Measurements from ENCODE around the gene NACC2. TPM values are rescaled to one million over a fixed set of nuclear protein-coding genes. Genes with fewer than 3 reads are reported as not detected.

The NACC2 gene
- total and polyA plus RNA-seq, 10 of the 15 experiments (the other 5 are each of a cell fraction or from before 2014, with no cell fraction given): 0.66 to 14.7 (median 3.5) TPM

- no peak overlapping the region for H2AFZ ChIP-seq (ENCODE audit: control insufficient read depth, low read depth, low read length)
- CTCF ChIA-PET: no interaction called here
- POLR2A ChIA-PET: no interaction called here
- H3K79me2 ChIP-seq (ENCODE audit: control insufficient read depth, insufficient read depth, low read length): no peaks in the 10 kb centered on the region
- no peaks in the 10 kb centered on the region for H3K4me1 ChIP-seq (ENCODE audit: control insufficient read depth, insufficient read depth, low read length)
- no peak overlapping the region for H3K9ac ChIP-seq (ENCODE audit: control insufficient read depth, insufficient read depth, low read length)
- no TSS peak for BruUV-seq (replicated peaks)
- no peak overlapping the region for H3K27ac ChIP-seq (ENCODE audit: control insufficient read depth, insufficient read depth)
- no peaks in the 10 kb centered on the region for H4K20me1 ChIP-seq (ENCODE audit: control insufficient read depth, insufficient read depth)
- 44% methylated on average over 32 of the region's 33 CpGs for WGBS (ENCODE audit: insufficient coverage, insufficient replicate concordance, low lambda C conversion rate, missing lambda C conversion rate)
- H3K4me3 ChIP-seq: no peak overlapping the region
- in situ Hi-C loops (cut with MboI): no loop called here
- FAIRE-seq: no peak
- SMC1A ChIA-PET (ENCODE audit: uncharacterized antibody, unreplicated experiment): no interaction called here
- H3K9me3 ChIP-seq (replicated peaks; ENCODE audit: control insufficient read depth, insufficient read depth, low read length): no peaks in the 10 kb centered on the region
- intact Hi-C loops (cut with micrococcal nuclease; ENCODE audit: unreplicated experiment): no loop called here
- H3K4me2 ChIP-seq (ENCODE audit: control insufficient read depth, insufficient read depth): no peak overlapping the region
- peaks cover 0 to 2% of the 10 kb centered on the region in 2 experiments; a peak in 2 of 4 replicates for H3K27me3 ChIP-seq (replicated peaks in 1 of 2; ENCODE audit: control insufficient read depth in 2 of 2, insufficient read depth in 2 of 2, low read length in 1 of 2)
- RAD21 ChIA-PET (ENCODE audit: unreplicated experiment): no interaction called here
- ATAC-seq: no peak
- TF ChIP-seq STAT3 (IDR thresholded peaks at IDR 0.05; ENCODE audit: low read depth, low read length) (no peak), SKIL (IDR thresholded peaks at IDR 0.05; ENCODE audit: low read depth, poor library complexity, severe bottlenecking) (no peak), TCF7 (IDR thresholded peaks at IDR 0.05; ENCODE audit: borderline replicate concordance) (no peak), ATF2 (IDR thresholded peaks at IDR 0.05; ENCODE audit: low read length) (no peak), WRNIP1 (IDR thresholded peaks at IDR 0.05; ENCODE audit: borderline replicate concordance, low read depth, low read length) (no peak), RELB (IDR thresholded peaks at IDR 0.05; ENCODE audit: low read depth) (no peak), PBX3 (IDR thresholded peaks at IDR 0.05; ENCODE audit: insufficient replicate concordance, low read depth, low read length) (no peak), RAD51 (IDR thresholded peaks at IDR 0.05) (no peak), TCF3 (IDR thresholded peaks at IDR 0.05; ENCODE audit: borderline replicate concordance, insufficient read depth, low read depth, low read length) (no peak)
- DNase-seq (ENCODE audit: low read depth, low spot score): no peak
- no peaks in the 10 kb centered on the region for H3K36me3 ChIP-seq (ENCODE audit: control insufficient read depth in 2 of 2, insufficient read depth in 2 of 2, low read length in 1 of 2)
Measured at GRCh38 chr9:136136127-136136925, 41.2 kb upstream of the NACC2 start.

Data from GM12878 (cell line).